GM21390 (cell line): ENCODE data around the gene MX1.

ENCODE experiments used
- ATAC-seq: cut with Tn5 transposase; IDR thresholded peaks from one replicate; pipeline ENCODE4 v1.9.1; 2021; ENCODE audit not compliant: unreplicated experiment

Gene MX1

DNA sequence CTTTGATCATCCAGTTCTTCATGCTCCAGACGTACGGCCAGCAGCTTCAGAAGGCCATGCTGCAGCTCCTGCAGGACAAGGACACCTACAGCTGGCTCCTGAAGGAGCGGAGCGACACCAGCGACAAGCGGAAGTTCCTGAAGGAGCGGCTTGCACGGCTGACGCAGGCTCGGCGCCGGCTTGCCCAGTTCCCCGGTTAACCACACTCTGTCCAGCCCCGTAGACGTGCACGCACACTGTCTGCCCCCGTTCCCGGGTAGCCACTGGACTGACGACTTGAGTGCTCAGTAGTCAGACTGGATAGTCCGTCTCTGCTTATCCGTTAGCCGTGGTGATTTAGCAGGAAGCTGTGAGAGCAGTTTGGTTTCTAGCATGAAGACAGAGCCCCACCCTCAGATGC lies 32.5 kb downstream of the MX1 start:
- ATAC-seq, result no peak

DNA sequence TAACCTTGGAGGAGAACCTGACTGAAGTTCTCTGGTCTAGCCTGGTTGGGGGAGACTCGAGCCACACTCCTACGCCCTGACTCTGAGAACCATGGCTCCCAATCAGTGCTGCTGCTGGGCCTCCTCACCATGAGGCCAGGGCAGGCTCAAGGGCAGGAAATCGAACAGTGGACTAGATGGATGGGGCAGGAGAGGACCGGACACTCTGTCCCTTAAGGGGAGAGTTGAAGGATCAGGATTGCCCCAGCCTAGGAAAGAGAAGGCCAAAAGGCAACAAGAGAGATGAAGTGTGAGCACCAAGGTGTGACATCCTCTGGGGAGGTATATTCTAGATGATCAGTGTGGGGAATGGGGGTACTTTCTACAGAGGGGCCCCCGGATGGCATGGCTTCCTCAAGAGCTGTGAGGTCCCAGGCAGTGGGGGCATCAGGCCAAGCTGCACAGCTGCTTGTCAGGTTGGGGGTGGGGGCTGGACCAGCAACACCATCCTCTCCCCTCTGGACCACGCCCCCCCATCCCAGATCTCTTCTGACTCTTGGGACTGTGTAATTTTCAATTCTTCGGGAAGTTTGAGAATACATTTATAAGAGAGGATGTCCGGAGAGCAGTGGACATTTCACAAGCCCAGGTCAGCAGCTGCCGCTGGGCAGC lies 34.0 kb downstream of the MX1 start:
- peak; percentile 14 for ATAC-seq

DNA sequence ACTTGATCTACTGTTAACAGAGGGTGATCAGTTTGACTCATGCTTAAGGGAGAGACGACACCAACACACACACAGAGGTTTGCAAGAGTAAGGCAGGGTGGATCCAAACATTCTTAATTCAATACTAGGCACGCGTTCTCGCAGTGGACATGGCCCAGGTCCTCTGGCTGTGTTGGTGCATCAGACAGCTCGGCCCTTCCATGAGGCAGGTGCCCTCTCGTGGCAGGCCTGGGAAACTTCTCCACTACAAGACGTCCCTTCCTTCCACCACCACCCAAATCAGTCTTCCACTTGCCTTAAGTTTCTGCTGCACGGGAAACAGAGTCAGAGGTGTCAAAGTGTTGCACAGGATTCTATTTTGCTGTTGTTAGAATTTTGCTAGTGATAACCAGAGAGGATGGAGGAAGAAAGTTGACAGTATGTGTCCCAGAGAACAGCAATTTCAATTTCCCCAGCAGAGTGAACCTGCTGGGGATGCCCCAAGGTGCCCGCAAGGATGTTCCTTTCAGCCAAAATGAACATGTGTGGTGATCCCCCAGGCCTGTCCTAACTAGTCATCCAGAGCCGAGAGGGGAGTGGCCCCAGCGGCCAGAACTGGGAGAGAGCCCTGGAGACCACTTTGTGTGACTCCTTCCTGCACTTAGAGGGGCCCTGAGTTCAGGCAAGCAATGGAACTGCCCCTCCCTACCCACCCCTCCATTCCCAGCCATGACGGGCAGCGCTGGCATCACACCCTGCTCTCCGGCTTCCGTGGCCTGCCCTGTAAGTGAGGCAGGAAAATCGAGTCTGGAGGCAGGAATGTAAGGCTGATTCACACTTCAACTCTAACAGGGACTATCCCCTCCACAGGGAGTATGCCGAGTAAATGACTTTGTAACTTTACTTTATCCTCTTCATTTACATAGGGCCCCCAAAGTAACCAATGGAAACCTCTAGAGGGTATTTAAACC lies 34.8 kb downstream of the MX1 start:
- peak; percentile 69 for ATAC-seq

DNA sequence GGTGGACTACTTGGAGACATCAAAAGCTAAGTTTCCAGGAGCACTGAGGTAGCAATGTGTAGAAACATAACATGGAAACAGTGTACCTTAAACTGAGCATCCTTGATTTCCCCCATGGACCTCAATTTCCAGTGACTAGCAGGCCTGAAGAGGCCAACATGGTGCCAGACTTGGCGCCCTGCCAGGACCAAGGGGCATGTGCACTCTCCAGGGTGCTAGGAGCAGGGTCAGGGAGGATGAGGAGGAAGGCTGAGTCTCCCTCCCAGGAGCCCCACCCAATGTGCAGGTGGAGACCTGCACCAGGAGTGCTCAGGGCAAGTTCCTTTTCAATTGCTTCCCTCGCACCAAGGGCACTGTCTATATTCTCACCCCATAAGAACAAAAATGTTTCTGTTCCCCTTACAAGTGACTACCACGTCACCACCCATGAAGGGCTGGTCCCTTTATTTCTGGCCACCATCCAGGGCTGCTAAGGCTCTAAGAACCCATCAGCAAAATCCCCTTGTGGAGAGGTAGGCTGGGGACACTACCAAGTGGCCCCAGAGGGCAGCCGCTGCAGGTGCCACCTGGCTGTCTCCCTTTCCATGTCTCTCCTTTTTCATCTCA lies 39.2 kb downstream of the MX1 start:
- ATAC-seq, result no peak

DNA sequence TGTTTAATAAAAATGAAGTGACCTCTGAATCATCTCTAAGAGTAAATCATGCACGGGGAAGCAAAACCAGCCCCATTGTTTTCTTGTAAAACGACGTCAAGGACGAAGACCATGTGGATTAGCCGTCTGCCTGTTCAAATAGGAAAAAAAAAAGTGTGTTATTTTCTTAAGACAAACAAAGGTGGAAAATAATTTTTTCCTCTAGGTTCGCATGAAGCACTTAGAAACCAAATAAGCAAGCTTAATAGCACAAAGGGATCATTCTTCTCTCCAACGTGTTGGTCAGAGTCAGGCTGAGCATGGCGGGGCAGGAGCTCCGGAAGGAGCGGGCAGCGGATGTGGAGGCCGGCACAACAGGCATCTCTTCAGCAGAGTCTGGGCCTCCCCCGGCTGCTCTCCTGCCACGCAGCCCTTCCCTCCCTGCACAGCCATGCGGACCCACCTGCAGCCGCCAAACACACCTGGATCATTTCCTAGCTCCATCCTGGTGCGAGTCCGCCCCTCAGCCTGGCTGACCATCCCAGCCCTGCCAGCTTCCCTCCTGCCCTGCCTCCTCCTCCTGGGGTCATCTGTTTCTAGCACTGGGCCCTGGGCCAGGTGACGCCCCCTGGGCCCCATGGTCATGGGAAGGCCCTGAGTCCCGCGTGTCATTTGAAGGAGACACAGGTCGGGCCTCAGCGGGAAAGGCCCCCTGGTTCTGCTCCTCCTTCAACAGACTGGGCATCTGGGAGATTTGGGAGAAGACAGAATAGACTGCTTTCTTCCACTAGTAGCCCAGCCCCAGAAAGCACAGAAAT lies 40.2 kb downstream of the MX1 start:
- ATAC-seq, result no peak

DNA sequence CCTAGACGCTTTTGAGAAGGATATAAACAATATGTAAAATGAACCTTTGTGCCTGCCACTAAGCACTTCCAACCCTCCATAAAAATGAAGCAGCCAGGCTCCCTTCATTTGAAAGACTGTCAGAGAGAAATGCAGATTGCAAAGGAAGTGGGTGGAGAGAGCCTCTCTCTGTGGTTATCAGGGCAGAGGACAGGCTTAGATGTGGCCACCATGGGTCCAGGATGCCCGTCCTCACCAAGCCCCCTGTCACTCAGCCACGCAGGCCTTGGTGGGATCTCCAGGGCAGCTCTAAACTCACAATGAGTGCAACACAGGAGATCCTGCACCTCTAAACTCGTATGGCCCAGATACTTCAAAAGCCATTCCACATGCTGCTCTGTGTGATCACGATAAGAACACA lies 44.0 kb downstream of the MX1 start:
- no peak for ATAC-seq

DNA sequence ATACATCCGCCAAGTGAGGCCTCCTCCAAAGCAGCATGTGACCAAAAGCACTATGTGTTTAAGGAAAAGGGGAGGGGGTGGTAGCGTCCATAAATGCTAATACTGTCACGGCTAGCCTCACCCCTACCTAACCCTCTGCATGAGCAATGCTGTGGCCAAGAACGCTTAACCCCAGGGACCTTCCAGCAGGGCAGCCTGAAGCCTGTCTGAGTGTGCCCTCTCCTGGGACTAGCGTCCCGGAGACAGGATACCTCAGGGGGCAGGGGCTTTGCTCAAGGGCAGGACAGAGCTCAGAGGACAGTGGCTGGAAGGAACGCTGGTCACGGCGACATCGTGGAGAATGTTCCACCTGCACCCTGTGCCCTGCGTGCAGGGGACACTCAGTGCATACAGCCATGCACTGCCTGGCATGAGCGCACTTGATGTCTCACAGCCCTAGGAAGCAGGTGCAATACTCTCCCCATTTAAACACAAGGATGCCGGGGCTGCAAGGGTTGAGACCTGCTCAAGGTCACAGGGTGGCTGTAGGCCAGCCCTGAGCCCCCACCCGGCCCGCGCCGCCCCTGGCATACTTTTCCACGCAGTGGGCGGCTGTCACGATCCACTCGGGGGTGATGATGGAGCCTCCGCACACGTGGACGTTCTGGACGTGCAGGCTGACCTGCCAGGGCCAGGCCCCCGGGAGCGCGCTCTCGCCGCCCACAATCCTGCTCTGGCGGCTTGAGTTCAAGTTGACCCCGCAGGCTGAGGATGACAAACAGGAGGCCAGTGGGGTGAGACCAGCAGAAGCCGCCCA lies 46.9 kb downstream of the MX1 start:
- no peak for ATAC-seq

DNA sequence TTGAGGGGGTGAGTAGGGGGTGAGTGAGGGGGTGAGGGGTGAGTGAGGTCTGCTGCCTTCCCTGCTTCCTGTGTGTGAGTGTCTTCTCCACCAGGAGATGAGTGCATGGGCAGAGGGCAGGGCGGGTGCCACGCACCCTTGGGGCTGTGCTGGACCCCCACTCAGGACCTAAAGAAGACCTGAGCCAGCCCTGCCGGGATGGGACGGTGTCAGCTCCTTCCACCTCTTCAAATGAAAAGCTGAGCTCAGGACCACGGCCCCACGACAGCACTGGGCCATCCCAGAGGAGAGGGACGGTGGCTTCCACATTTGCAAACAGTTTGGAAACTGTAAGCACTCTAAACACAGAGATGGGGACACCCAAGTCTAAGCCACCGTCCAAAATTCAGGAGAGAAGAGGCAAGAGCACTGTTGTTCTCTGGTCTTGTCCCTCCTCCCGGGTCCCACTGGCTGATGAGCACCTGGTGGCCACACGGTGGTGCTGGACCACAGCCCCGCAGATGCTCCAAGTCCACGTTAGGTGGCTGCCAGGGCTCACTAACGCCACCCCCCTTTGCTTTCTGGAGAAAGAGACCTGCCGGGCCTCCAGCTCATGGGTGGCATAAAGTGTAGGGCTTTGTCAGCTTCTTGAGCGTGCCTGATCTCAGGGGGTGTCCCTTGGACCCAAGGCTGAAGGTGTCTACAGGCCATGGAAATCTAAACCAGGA lies 49.8 kb downstream of the MX1 start:
- no peak for ATAC-seq

DNA sequence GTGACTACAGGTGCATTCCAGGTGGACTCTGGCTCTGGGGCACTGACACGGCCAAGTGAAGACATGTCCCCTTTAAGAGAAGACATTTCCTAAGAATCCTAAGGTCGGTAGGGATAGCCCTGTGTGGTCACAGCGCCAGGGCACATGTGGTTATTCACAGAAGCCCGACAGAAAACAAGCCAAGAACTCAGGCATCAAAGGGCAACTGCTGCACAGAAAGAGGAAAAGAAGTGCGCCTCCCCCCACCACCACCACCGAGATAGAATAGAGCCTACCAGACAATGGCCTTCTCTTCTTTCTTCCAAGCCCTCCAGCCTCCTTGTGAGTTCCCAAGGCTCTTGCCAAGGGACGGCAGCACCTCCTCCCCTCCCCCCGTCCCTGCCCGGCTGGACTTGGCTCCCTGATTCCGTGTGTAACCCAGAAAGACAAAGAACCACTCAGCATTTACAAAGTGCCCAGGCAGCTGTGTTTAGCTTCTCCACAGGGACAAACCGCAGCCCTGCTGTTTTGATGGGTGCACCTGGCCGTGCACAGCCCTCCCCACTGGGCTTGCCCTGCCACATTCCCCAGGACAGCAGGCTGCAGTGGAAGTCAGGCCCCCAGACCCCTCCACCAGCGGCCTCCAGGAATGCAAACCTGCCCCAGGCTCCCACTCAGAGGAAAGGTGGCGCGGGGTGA lies 51.7 kb downstream of the MX1 start:
- ATAC-seq, result no peak

DNA sequence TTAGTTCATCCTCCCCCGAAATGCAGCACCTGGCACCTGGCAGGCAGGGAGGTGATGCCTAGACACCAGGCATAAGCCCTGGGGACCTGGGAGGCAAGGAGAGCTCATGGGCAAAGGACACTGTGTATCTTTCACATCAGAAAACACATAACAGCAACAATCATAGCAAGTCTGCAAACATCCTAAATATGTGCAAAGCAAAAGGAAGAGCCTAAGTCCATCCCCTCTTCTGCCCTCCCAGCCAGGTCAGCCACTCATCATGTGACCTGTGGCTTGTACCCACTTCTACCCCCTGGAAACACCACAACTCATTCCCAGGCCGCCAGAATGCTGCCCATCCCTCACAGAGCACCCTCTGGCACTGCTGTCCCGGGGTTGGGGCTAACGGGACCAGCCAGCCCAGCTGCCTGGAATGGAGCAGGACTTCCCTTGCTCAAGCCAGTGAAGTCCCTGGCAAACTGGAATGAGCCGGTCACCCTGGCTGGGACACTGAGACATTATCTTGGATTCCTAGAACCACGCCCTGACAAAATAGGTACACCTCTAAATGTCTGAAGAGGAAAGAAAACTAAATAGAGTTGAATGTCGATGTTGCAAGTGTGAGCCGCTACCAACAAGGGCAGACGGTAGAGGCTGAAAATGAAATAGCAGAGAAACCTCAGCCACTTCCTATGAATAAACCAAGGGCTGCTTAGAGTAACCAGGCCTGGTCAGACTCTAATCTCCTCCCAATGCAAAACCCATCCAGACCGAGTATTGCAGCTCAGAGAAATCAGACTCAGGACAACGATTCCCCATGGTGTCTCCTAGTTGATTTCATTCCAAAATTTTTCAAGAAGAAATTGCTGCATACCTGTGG lies 52.5 kb downstream of the MX1 start:
- no peak for ATAC-seq

DNA sequence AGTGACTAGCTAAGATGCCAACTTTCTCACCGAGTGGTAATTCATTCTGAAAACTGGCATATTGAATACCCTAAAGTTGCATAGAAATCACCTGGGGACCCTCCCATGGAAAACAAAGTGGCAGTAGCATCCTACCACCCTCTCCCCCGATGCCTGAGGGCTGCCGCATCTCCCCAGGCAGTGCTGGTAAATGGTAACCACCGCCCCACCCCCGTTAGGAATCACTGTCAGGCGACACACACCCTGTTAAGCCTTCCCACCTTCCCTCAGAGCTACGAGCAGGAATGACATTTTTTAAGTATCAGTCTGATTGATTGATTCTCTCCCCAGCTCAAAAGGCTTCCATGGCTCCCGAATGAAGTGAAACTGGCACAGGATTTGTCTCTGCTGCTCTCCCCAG lies 53.6 kb downstream of the MX1 start:
- ATAC-seq, result no peak

DNA sequence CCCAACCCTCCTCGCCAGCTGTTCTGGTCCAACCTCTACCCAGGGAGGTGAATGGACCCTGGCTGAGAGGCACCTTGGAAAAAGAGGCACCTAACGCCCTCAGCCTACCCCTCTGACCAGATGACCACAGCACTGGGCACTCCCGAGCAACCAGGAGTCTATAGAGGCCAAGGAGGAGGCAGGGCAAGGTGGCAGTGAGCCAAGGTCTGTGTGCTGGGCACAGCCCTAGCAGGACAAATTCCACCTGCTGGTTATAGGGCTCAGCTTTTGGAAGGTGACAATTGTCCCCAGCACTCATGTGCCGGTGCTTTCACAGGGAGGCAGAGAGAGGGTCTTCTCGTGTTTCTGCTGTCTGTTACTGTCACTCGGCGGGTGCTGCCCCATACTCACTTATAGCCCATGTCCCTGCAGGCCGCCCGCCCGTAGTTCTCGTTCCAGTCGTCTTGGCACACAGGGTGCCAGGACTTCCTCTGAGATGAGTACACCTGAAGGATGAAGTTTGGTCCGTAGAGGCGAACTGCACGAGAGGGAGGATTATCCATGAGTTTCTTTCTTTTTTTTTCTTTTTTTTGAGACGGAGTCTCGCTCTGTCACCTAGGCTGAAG lies 54.1 kb downstream of the MX1 start:
- no peak for ATAC-seq

DNA sequence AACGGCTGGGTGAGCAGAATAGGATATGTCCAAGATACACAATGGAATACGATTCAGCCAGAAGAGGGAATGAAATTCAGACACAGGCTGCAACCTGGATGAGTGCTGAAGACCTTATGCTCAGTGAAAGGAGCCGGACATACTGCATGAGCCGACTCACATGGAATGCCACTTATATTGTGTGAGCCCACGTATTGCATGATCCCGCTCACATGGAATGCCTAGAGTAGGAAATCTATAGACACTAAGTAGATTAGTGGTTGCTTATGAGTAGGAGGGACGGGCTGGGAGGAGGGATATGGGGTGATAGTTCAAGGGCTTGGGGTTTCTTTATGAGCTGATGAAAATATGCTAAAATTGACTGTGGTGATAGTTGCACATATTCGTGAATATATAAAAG lies 55.2 kb downstream of the MX1 start:
- no peak for ATAC-seq

DNA sequence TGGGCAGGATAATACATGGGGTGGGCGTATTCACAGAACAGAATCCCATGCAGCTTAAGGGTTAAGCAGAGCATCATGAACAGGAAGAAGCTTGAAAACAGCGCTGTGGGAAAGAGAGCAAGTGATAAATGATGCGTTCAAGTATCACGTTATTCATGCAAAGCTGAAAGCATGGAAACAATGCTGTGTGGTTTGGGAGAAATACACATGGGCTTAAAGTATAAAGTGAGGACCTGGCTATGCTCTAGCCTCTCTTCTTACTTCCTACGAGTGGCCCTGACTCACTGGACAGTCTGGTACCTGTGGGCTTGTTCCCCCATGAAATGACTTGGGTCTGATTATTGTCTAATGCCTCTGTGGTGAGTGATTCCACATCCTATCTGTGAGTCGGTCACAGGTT lies 56.3 kb downstream of the MX1 start:
- no peak for ATAC-seq

DNA sequence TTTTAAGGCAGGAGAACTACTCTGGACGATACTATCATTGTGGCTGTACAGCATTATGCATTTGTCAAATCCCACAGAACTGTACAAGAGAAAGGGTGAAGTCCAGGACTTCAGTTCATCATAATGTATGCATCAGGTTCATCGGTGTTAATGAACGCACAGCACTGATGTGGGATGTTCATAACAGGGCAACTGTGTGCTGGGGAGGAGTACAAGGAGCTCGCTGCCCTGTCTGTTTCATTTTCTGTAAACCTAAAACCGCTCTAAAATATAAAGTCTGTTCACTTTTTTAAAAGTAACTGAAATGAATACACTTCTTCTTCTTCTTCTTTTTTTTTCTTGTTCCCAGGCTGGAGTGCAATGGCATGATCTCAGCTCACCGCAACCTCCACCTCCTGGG lies 56.9 kb downstream of the MX1 start:
- ATAC-seq, result no peak

DNA sequence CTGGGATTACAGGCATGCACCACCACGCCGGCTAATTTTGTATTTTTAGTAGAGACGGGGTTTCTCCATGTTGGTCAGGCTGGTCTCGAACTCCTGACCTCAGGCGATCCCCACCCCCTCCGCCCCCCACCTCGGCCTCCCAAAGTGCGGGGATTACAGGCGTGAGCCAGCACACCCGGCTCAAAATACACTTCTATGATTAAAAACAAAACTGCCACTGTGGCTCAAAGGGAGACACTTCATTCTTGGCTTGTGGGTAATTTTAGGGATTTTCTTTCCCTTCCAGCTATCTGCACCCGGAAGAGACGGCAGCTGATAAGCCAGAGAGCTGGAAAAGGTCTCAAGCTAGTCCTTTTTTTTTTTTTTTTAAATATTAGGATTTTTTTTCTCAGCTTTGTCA lies 57.4 kb downstream of the MX1 start:
- no peak for ATAC-seq

DNA sequence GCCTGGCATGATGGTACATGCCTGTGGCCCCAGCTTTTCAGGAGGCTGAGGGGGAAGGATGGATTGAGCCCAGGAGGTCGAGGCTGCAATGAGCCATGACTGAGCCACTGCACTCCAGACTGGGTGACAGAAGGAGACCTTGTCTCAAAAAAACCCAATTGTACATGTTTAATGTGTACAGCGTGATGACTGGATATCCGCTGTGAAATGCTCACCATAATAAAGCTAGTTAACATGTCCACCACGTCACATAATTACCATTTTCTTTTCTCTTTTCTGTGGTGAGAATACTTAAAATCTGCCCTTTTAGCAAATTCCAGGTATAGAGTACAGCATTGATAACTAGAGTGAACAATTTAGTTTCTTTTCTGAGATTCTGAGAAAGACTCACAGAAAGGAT lies 57.9 kb downstream of the MX1 start:
- ATAC-seq, result no peak

DNA sequence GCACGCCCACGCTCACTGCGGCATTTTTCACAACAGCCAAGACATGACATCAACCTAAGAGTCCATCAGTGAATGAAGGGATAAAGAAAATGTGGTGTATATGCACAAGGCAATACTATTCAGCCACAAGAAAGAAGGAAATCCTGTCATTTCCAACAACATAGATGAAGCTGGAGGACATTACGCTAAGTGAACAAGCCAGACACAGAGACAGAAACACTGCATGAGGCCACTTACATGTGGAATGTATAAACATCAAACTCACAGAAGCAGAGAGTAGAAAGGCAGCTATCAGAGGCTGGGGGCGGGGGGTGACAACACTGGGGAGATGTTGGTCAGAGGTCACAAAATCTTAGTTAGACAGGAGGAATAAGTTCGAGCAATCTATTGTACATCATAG lies 61.0 kb downstream of the MX1 start:
- ATAC-seq, result no peak
